ENCODE results near the gene DPYSL4.

DPYSL4 gene

DNA sequence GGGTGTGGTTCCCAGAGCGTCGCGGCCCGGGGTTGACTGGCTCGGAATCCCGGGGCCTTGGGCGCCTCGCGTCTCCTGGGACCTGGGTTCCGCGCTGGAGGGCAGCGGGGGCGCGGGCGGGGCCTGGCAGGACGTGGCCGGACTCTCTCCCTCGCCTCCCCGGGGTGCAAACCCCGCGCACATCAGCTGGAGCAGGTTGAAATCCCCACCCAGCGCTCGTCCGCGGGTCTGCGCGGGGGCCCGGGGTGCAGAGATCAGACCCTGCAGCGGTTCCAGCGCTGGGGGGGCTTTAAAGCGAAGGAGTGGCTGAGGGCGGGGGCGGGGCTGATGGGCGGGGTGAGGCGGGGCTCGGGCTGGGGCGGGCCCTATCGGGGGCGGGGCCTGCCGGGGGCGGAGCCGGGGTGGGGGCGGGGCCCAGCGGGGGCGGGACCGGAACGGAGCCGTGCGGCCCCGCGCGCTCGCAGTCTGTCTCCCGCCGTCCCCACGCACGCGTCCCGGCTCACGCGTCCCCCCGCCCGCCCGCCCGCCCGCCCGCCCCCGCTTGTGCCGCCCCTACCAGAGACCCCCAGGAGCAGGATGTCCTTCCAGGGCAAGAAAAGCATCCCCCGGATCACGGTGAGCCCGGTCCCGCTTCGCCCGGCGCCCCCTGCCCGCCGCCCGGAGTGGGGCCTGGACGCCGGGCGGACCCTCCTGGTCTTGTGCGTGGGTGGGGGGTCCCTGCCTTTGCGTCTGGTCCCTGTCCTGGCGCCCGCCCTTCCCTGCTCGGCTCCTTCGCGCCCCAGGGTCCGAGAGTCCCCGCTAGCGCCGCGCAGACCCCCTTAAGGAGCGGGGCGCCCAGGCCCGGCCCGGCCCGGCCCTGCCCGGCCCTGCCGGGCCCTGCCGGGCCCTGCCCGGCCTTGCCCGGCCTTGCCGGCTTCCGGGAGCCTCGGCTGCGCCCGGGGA is at the start of gene DPYSL4:
Gene DPYSL4, plus strand, starts transcription at position 461 of the 942 bp plus-strand sequence. Its CDS starts 116 bp downstream, at position 577.
- no peak for FAIRE-seq
- peak; percentile 40 for DNase-seq (ENCODE audit: insufficient read length, low spot score)
- TF ChIP-seq POLR2A (IDR thresholded peaks at IDR 0.05; ENCODE audit: low read depth, low read length): peak; percentile 28; the same call in 1 of the 2 replicates

DNA sequence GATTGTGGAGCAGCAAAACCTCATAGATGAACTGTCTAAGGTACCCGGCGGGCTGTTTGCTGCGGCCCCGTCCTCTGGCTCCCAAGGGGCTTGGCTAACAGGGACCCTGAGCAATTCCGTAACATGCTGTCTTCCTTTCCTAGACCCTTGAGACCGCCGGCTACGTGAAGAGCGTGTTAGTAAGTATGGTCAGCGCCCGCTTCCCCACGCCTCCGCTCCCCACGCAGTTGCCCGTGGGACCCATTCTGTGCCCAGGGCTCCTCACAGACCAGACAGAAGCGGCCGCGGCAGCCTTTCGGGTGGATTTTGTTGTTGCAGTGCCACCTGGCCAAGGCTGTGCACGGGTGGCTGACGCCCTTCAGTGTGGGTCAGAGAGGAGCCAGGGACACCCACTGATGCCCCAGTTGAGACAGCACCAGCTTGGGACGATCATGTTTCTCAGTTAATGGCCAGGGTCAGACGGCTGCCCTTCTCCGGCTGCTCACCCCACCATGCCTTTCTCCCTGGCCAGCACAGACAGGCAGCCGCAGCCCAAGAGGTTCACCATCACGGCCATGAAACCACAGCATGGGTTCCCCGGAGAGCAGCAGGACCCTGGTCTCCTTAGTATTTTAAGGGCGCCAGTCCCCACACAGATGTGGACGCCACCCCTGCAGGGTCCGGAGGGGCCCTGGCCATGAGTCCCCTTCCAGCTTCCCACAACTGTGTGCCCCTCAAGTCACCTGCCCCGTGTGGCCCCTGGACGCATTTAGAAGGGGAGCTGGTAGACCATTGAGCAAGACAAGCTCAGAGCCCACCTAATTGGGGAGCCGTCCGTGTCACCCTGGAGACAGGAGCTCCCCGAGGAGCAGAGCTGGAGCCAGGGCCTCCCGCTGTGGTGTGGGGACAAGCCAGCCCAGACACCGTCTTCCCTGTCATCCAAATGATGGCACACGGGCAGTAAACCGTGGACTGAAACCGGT is 49.4 kb upstream of the DPYSL4 start:
- TF ChIP-seq POLR2A (IDR thresholded peaks at IDR 0.05; ENCODE audit: low read depth, low read length): no peak
- FAIRE-seq: no peak
- DNase-seq (ENCODE audit: insufficient read length, low spot score): no peak

DNA sequence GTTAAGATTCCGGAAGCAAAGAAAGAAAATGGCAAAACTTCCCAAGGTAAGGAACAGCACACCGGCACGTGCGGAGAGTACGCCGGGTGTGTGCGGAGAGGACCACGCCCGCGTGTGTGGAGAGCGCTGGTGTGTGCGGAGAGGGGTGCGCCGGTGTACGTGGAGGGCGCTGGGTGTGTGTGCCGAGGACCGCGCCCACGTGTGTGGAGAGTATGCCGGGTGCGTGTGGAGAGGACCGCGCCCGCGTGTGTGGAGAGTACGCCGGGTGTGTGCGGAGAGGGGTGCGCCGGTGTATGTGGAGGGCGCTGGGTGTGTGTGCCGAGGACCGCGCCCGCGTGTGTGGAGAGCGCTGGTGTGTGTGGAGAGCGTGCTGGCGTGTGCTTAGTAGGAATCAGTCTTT is 48.6 kb upstream of the DPYSL4 start:
- FAIRE-seq (no peak), DNase-seq (ENCODE audit: insufficient read length, low spot score) (no peak)
- no peak for TF ChIP-seq POLR2A (IDR thresholded peaks at IDR 0.05; ENCODE audit: low read depth, low read length)

DNA sequence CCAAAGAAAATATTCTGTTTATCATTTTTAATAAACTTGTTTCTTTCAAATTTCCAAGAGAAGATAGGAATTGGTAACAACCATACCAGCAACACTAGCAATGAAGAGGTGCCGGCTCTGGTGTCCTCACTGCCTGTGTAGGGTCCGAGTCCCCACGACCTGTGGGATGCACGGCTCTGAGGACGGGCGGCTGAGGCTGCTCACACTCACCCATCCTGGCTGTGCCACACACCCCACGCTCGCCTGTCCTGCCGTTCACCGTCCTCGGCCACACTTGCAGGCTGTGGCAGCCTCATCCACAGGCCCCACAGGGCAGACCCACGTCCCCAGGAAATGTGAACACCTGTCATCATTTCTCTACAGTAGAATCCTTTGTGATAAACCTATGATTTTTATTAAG is 48.2 kb upstream of the DPYSL4 start:
- DNase-seq (ENCODE audit: insufficient read length, low spot score) (no peak), FAIRE-seq (no peak)
- TF ChIP-seq POLR2A (IDR thresholded peaks at IDR 0.05; ENCODE audit: low read depth, low read length): no peak

DNA sequence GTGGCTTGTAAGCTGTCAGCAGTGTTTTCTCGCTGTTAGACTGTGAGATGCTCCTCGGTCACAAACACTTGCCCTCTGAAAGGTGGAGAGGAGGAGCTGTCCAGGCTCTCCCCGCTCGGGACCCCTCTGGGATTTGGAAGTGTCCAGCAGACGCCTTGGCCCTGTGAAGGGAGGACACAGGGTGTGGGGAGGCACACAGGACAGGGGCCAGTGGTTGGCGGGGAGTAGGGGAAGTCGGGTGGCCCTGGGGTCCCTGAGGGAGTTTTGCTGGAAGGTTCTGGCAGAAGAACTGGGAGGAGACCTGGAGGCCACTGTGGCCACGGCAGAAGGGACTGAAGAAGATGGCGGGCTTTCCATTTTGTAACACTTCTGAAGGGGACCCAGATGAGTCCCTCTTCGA is 47.2 kb upstream of the DPYSL4 start:
- DNase-seq (ENCODE audit: insufficient read length, low spot score): no peak
- TF ChIP-seq POLR2A (IDR thresholded peaks at IDR 0.05; ENCODE audit: low read depth, low read length): no peak
- no peak for FAIRE-seq

DNA sequence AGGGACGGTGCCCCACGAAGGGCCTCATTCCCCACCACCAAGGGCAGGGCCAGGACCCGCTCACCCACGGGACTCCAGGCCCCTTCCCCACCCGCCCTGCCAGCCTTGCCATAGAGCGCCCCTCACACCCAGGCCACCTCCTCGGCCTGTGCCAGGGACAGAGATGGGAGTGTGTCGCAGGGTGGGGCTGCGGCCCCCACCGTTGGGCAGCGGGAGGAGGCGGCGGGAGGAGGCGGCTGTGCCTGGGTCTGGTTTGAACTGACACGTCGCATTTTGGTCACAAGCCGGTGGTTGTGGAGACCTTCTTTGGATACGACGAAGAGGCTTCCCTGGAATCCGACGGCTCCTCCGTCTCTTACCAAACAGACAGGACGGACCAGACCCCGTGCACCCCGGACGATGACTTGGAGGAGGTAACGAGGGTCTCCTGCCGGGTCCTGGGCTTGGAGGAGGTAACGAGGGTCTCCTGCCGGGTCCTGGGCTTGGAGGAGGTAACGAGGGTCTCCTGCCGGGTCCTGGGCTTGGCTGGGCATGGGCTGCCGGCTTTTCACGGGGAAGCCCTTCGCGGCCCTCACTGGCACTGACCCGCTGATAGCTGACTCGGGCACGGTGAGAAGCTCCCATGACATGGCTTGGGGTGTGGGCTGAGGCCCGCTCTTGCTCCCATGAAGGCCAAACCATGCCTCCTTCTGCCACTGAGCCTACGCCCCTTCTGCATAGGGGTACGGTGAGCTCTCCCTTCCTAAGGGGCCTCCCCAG is 46.4 kb upstream of the DPYSL4 start:
- no peak for FAIRE-seq
- TF ChIP-seq POLR2A (IDR thresholded peaks at IDR 0.05; ENCODE audit: low read depth, low read length): no peak

DNA sequence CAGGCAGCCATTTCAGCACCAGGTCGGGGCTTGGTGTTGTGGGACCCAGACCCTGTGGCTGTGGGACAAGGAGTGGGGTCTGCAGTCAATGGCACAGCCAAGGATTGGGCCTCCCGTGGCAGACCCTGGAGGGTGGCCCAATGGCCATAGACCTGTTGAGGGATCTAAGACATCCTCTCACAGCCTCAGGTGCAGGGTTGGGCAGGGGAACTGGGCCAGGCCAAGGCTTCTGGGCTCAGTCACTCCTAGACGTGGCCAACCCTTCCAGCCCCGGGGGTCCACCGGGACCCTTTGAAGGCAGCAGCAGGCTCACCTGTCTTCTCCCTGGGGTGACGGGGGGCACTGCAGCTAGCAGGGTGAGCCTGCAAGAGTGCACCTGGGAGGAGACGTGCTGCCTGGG is 45.7 kb upstream of the DPYSL4 start:
- FAIRE-seq: no peak
- no peak for TF ChIP-seq POLR2A (IDR thresholded peaks at IDR 0.05; ENCODE audit: low read depth, low read length)

More for the DNA sequence above, 46.4 kb upstream of the DPYSL4 start:
- no peak for DNase-seq (ENCODE audit: insufficient read length, low spot score)

DNA sequence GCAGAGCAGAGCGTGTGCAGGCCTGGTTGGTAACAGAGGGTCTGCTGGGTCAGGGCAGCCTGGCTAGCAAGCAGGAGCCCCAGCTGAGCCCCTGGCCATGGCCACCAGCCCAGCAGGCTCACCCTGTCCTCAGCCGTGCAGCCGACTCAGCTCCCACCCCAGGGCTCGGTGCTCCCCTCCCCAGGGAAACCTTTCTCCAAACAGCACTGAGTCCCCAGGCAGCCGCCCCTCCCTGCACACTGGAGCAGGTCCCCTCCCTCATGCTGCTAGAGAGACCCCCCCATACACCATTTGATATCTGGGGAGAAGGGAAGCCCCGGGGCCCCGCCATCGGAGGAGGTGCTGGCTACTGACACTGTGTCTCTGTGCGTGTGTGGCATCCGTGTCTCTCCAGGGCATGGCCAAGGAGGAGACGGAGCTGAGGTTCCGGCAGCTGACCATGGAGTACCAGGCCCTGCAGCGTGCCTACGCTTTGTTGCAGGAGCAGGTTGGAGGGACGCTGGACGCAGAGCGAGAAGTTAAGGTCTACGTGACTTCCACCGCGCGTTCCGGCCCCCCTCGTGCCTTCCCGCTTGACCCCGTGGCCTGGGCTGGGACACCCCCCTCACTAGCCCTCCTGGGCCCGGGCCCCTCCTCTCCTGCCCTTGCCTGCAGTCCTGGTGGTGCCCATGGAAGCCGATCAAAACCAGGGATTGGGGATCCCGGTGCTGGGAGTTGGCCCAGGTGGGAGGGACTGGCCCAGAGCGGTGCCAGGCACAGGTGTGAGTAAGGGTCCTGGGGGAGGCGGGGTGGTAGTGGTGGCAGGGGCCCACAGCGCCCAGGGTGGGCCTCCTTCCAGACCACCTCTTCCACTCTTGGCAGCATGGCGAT is 45.0 kb upstream of the DPYSL4 start:
- FAIRE-seq (no peak), DNase-seq (ENCODE audit: insufficient read length, low spot score) (no peak)
- TF ChIP-seq POLR2A (IDR thresholded peaks at IDR 0.05; ENCODE audit: low read depth, low read length): no peak

More for the DNA sequence above, 45.7 kb upstream of the DPYSL4 start:
- no peak for DNase-seq (ENCODE audit: insufficient read length, low spot score)

DNA sequence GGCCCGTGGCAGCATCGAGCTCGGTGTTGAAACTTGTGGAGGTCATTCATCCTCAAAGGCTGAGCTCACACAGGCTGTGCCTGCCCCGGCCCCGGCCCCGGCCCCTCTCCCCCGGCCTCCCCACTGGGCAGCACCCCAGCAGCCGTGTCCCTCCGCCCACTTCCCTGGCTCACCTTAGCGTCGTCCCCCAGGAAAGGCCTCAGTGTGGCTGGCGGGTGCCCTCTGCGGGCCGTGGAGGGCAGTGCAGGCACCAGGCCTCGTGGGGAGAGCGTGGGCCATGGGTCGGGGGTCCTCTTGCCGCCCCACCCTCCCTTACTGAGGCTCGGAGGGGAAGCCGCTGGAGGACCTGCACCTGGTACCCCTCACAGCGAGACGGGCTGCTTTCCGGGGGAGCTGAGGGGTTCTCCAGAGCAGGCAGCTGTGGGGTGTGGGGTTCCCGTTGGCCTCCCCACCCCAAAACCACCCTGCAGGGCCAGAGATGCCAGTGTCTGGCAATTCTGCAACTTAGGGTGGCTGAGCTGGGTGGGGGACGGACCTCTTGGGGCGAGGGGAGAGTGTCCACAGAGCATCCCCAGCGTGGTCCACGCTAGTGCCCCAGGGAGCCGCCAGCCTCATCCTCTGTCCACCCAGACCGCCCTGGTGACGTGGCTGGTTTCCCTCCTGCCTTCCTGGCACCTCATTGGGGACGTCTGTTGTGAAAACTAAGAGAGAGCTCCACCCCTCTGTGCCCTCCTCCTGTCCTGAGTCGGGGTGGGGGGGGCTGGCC is 44.2 kb upstream of the DPYSL4 start:
- DNase-seq (ENCODE audit: insufficient read length, low spot score) (peak; percentile 50), FAIRE-seq (no peak)
- TF ChIP-seq POLR2A (IDR thresholded peaks at IDR 0.05; ENCODE audit: low read depth, low read length): no peak

DNA sequence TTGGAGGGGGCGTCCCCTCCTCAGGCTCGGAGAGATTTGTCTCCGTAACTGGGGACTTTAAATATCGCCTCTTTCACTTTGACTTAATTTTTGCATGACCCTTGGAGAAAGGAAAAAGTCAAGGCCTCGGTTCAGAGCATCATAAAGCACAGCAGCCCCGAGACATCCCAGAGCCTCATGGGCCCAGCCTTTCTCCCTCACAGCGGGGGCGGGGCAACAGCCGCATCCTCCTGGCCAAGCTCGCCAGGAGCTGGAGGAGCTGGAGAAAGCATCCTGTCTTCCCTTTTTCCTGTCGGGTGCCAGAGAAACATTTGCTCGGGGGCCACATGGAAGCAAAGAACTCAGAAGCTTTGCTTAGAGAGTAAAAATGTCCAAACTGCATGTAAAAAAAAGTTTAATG is 43.6 kb upstream of the DPYSL4 start:
- TF ChIP-seq POLR2A (IDR thresholded peaks at IDR 0.05; ENCODE audit: low read depth, low read length): no peak
- no peak for DNase-seq (ENCODE audit: insufficient read length, low spot score)
- FAIRE-seq: no peak

DNA sequence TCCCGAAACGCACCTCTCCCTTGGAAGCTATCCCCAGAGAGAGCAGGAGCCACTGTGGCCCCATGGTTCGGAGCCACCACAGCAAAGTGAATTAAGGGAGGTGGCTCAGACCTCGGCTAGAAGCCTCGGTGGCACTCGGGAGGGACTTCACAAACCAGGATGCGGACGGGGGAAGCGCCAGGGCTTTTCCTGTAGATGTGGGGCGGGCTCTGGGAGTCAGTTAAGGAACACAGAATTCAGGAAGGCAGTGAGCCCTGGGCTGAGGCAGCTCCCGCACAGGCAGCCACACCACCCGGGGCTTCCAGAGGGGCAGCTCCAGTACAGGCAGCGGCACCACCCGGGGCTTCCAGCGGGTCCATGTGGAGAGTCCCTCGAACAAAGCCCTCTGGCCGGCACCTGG is 42.7 kb upstream of the DPYSL4 start:
- TF ChIP-seq POLR2A (IDR thresholded peaks at IDR 0.05; ENCODE audit: low read depth, low read length): no peak
- no peak for DNase-seq (ENCODE audit: insufficient read length, low spot score)
- FAIRE-seq: no peak

DNA sequence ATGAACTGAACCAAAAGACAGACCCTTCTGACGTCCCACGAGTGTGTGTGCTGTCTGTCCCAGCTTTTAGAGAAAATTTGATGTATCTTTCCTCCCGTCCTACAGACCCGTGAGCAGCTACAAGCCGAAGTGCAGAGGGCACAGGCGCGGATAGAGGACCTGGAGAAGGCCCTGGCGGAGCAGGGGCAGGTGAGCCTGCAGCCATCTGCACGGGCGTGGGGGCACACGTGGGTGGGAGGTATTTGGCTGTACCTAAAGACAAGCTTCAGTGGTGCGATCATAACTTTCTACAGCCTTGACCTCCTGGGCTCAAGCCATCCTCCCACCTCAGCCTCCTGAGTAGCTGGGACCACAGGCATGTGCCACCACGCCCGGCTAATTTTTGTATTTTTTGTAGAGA is 41.7 kb upstream of the DPYSL4 start:
- DNase-seq (ENCODE audit: insufficient read length, low spot score): no peak
- TF ChIP-seq POLR2A (IDR thresholded peaks at IDR 0.05; ENCODE audit: low read depth, low read length): no peak
- FAIRE-seq: no peak

Measured in H54 (cell line).